SK-N-SH (cell line): ENCODE data around the gene FBXL2. TPM values are rescaled to one million over a fixed set of nuclear protein-coding genes. Genes with fewer than 3 reads are reported as not detected.

ENCODE experiments used
- CTCF ChIA-PET: fragments of 300-600, 350-600 bp; formaldehyde crosslinking; extraction: SDS; loops from one replicate; lab custom pipeline; 2021; lab: Yijun Ruan, JAX
- POLR2A ChIA-PET: fragments of 350-600 bp; sonication (Branson Sonifier 250); formaldehyde crosslinking; extraction: SDS; loops from one replicate; lab custom pipeline; 2020; ENCODE audit warnings: antibody characterized with exemption, inconsistent platforms; lab: Yijun Ruan, JAX
- DNase-seq: peaks from one replicate; pipeline ENCODE4 v3.0.0; 2012
- H2AFZ ChIP-seq: fragments of 200-600 bp; sonication (generic); 2 replicates; pipeline ENCODE4 v1.8.1; 2016; ENCODE audit warnings: antibody characterized with exemption, mild to moderate bottlenecking, low read depth
- H3F3A ChIP-seq: fragments of 200-600 bp; sonication (generic); replicated peaks from 2 replicates; pipeline ENCODE3; 2016; ENCODE audit warnings: antibody characterized with exemption, mild to moderate bottlenecking; ENCODE audit not compliant: insufficient read depth
- H3K27ac ChIP-seq, 2 experiments: fragments of 200-500 bp in 1 of 2; fragments of 200-600 bp in 1 of 2; sonication (Bioruptor generic) in 1 of 2; sonication (generic), shearing (Covaris generic) in 1 of 2; 2 replicates each; pipeline versions ENCODE4 v1.5.1 to v1.6.1; 2014 to 2016; ENCODE audit warnings: low read depth in 2 of 2, inconsistent platforms in 1 of 2, low read length in 1 of 2, mild to moderate bottlenecking in 1 of 2, mixed read lengths in 1 of 2
- H3K27me3 ChIP-seq: fragments of 200-600 bp; sonication (generic), shearing (Covaris generic); 2 replicates; pipeline ENCODE4 v1.6.1; 2016; ENCODE audit warnings: mixed run types; ENCODE audit not compliant: insufficient read depth
- H3K36me3 ChIP-seq, 2 experiments: fragments of 200-500 bp in 1 of 2; fragments of 200-600 bp in 1 of 2; sonication (Bioruptor generic) in 1 of 2; sonication (generic) in 1 of 2; replicated peaks in 1 of 2; 2 replicates each; pipeline versions ENCODE3 to v1.5.1; 2014 to 2016; ENCODE audit warnings: low read length in 1 of 2, mild to moderate bottlenecking in 1 of 2; ENCODE audit not compliant: insufficient read depth in 2 of 2, control insufficient read depth in 1 of 2
- H3K4me1 ChIP-seq, 2 experiments: fragments of 200-500 bp in 1 of 2; fragments of 200-600 bp in 1 of 2; sonication (Bioruptor generic) in 1 of 2; sonication (generic), shearing (Covaris generic) in 1 of 2; 2 replicates each; pipeline versions ENCODE4 v1.5.1 to v1.6.1; 2014 to 2016; ENCODE audit warnings: low read depth in 1 of 2, low read length in 1 of 2, mixed run types in 1 of 2; ENCODE audit not compliant: insufficient read depth in 2 of 2, control insufficient read depth in 1 of 2
- H3K4me2 ChIP-seq: fragments of 200-600 bp; sonication (generic), shearing (Covaris generic); 2 replicates; pipeline ENCODE4 v1.6.1; 2017; ENCODE audit warnings: mixed run types
- H3K4me3 ChIP-seq, 2 experiments: fragments of 200-500 bp in 1 of 2; fragments of 200-600 bp in 1 of 2; sonication (Bioruptor generic) in 1 of 2; sonication (generic), shearing (Covaris generic) in 1 of 2; 2 replicates each; pipeline versions ENCODE4 v1.5.1 to v1.8.1; 2014 to 2016; ENCODE audit warnings: low read depth in 2 of 2, inconsistent platforms in 1 of 2, low read length in 1 of 2, mild to moderate bottlenecking in 1 of 2, mixed read lengths in 1 of 2, moderate library complexity in 1 of 2
- H3K79me2 ChIP-seq: fragments of 200-600 bp; sonication (generic); 2 replicates; pipeline ENCODE4 v1.8.1; 2017; ENCODE audit warnings: mild to moderate bottlenecking; ENCODE audit not compliant: insufficient read depth
- H3K9ac ChIP-seq: fragments of 200-600 bp; sonication (generic); 2 replicates; pipeline ENCODE4 v1.6.1; 2017; ENCODE audit warnings: mixed run types
- H3K9me2 ChIP-seq: fragments of 200-600 bp; sonication (generic); 2 replicates; pipeline ENCODE4 v1.6.1; 2017; ENCODE audit warnings: mixed run types
- H3K9me3 ChIP-seq: fragments of 200-600 bp; sonication (generic); 2 replicates; pipeline ENCODE4 v1.6.1; 2017; ENCODE audit warnings: mixed run types, mild to moderate bottlenecking, moderate library complexity
- H4K20me1 ChIP-seq: fragments of 200-600 bp; sonication (generic); 2 replicates; pipeline ENCODE4 v1.6.1; 2017; ENCODE audit warnings: mild to moderate bottlenecking, mixed run types; ENCODE audit not compliant: insufficient read depth
- CTCF ChIP-seq: fragments of 200-600 bp; sonication (generic); IDR thresholded peaks from 2 replicates; pipeline ENCODE4 v1.6.1; 2017; ENCODE audit warnings: antibody characterized with exemption, mild to moderate bottlenecking, moderate library complexity
- EP300 ChIP-seq, 2 experiments: IDR thresholded peaks; 2 replicates each; pipeline versions ENCODE4 v1.4.0 to v1.6.1; 2012; ENCODE audit warnings: borderline replicate concordance in 1 of 2, low read depth in 1 of 2, low read length in 1 of 2
- MAX ChIP-seq: IDR thresholded peaks from 2 replicates; pipeline ENCODE4 v1.4.0; 2012; ENCODE audit warnings: low read depth
- MEF2A ChIP-seq: IDR thresholded peaks from 2 replicates; pipeline ENCODE4 v1.4.0; 2012; ENCODE audit warnings: low read depth, borderline replicate concordance
- MXI1 ChIP-seq: IDR thresholded peaks from 2 replicates; pipeline ENCODE4 v1.6.1; 2012; ENCODE audit warnings: mild to moderate bottlenecking, low read depth, low read length, improper control_type of control experiment
- PBX3 ChIP-seq: IDR thresholded peaks from 2 replicates; pipeline ENCODE4; 2012
- RCOR1 ChIP-seq: fragments of 150-350 bp; IDR thresholded peaks from 2 replicates; pipeline ENCODE4 v1.6.1; 2017; ENCODE audit warnings: antibody characterized with exemption, low read length
- REST ChIP-seq: IDR thresholded peaks from 2 replicates; pipeline ENCODE4 v1.6.1; 2012; ENCODE audit warnings: mild to moderate bottlenecking, low read depth, low read length, moderate library complexity
- RFX5 ChIP-seq: IDR thresholded peaks from 2 replicates; pipeline ENCODE4 v1.6.1; 2012; ENCODE audit warnings: mild to moderate bottlenecking, improper control_type of control experiment, low read length
- TAF1 ChIP-seq: IDR thresholded peaks from 2 replicates; pipeline ENCODE4 v1.6.1; 2012; ENCODE audit warnings: low read depth, mild to moderate bottlenecking, low read length, moderate library complexity, borderline replicate concordance
- polyA plus RNA-seq, 3 experiments: library from polyadenylated mRNA; depleted of rRNA; stranded (reverse); fragments of >200 nt; gene quantifications; 2 replicates each; pipeline ENCODE4 v1.2.3, GENCODE V29; 2012

The FBXL2 gene
- polyA plus RNA-seq, 1 of the 3 experiments (the other 2 are of a cell fraction) = 13.7 TPM

DNA sequence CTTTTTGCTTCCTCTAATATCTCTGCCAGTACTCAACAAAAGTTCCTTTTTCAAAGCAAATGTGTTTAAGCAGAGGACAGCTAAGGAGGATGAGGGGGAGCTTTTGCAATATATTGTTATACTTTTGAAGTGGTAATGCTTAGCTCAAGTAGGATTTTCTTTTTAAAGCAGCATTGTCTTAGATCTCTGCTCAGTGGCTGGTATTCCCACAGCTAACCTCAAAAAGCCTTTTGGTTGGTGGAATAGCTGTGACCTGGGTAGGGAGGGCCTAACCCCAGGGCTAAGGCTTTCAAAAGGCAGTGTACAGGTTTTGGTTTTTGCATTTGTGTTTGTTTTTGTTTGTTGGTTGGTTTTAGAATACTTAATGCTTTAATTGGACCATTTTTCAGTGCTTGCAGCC lies 86.8 kb downstream of the FBXL2 start:
- Histone ChIP-seq H3K27ac (no peak overlapping the region), H3K9ac (no peak overlapping the region), H3K4me2 (no peak overlapping the region), H3K36me3 (peaks cover 0 to 15% of the 10 kb centered on the region in 2 experiments), H3F3A (peaks cover 16% of the 10 kb centered on the region), H3K27me3 (no peaks in the 10 kb centered on the region), H2AFZ (no peak overlapping the region), H3K4me1 (peaks cover 0 to 12% of the 10 kb centered on the region in 2 experiments; a peak in 1 of 4 replicates), H3K79me2 (peaks cover 5% of the 10 kb centered on the region; the same call in 1 of the 2 replicates), H4K20me1 (no peaks in the 10 kb centered on the region), H3K4me3 (no peak overlapping the region), H3K9me3 (no peaks in the 10 kb centered on the region), H3K9me2 (no peaks in the 10 kb centered on the region)
- TF ChIP-seq RFX5 = no peak
- no peak for TF ChIP-seq REST
- TF ChIP-seq MEF2A = no peak
- TF ChIP-seq PBX3 = no peak
- no peak for TF ChIP-seq MAX
- TF ChIP-seq MXI1 = no peak
- no peak for TF ChIP-seq RCOR1
- no peak for TF ChIP-seq EP300 (IDR thresholded peaks at IDR 0.05; ENCODE audit: borderline replicate concordance in 1 of 2, low read depth in 1 of 2, low read length in 1 of 2)
- no peak for TF ChIP-seq CTCF
- no peak for TF ChIP-seq TAF1
- no peak for DNase-seq
- POLR2A ChIA-PET = no interaction called here
- CTCF ChIA-PET = interaction anchor here (1.4 to 8.1 kb wide), 2 partner anchors 8 to 233 kb away, joined by 3 to 56 read pairs; no protein-coding TSS in a partner anchor
